Liver (tissue), 9 donors: ENCODE data around the gene FAM222A. TPM values are rescaled to one million over a fixed set of nuclear protein-coding genes. Genes with fewer than 3 reads are reported as not detected.
A peak's percentile ranks its signal among the peaks of the same experiment; 100 is the strongest.

Source experiments
- DNase-seq: peaks from one replicate; pipeline ENCODE4 v3.0.0-alpha.2; 2017; ENCODE audit warnings: low spot score
- H3K27ac ChIP-seq, 2 donors: one replicate each; pipeline ENCODE4 v1.7.0; 2013; ENCODE audit warnings: inconsistent platforms in 2 of 2, low read length in 2 of 2, control low read depth in 1 of 2, low read depth in 1 of 2, mild to moderate bottlenecking in 1 of 2
- H3K27me3 ChIP-seq, 4 donors: one replicate each; pipeline versions ENCODE4 v1.6.1 to v1.7.0; 2013; ENCODE audit warnings: low read length in 3 of 4, inconsistent platforms in 1 of 4, mild to moderate bottlenecking in 1 of 4, moderate library complexity in 1 of 4; ENCODE audit not compliant: control insufficient read depth in 4 of 4, insufficient read depth in 4 of 4
- H3K36me3 ChIP-seq, 4 donors: one replicate each; pipeline versions ENCODE4 v1.6.1 to v1.7.0; 2013; ENCODE audit warnings: low read length in 3 of 4, mild to moderate bottlenecking in 3 of 4, low read depth in 1 of 4, moderate library complexity in 1 of 4; ENCODE audit not compliant: control insufficient read depth in 4 of 4, insufficient read depth in 3 of 4
- H3K4me1 ChIP-seq, 4 donors: one replicate each; pipeline versions ENCODE4 v1.6.1 to v1.7.0; 2013; ENCODE audit warnings: low read length in 3 of 4, mild to moderate bottlenecking in 3 of 4, moderate library complexity in 1 of 4; ENCODE audit not compliant: control insufficient read depth in 4 of 4, insufficient read depth in 4 of 4
- H3K4me3 ChIP-seq, 3 donors: one replicate each; pipeline versions ENCODE4 v1.6.1 to v1.7.0; 2013; ENCODE audit warnings: low read length in 3 of 3, control low read depth in 1 of 3, low read depth in 1 of 3, mild to moderate bottlenecking in 1 of 3
- H3K9ac ChIP-seq, 2 donors: one replicate each; pipeline ENCODE4 v1.7.0; 2013; ENCODE audit warnings: low read length in 2 of 2, mild to moderate bottlenecking in 2 of 2, moderate library complexity in 2 of 2, control low read depth in 1 of 2, low read depth in 1 of 2
- H3K9me3 ChIP-seq, 4 donors: one replicate each; pipeline versions ENCODE4 v1.6.1 to v1.7.0; 2013; ENCODE audit warnings: low read length in 3 of 4; ENCODE audit not compliant: control insufficient read depth in 4 of 4
- EGR1 ChIP-seq, 2 donors: IDR thresholded peaks; 2 replicates each; pipeline ENCODE4 v1.6.1; 2016 to 2018; ENCODE audit warnings: antibody characterized with exemption in 2 of 2, low read depth in 2 of 2
- FOXA1 ChIP-seq: IDR thresholded peaks from 2 replicates; pipeline ENCODE4 v1.6.1; 2016; ENCODE audit warnings: antibody characterized with exemption
- FOXA2 ChIP-seq: IDR thresholded peaks from 2 replicates; pipeline ENCODE4 v1.6.1; 2016; ENCODE audit warnings: antibody characterized with exemption
- GABPA ChIP-seq, 2 donors: IDR thresholded peaks in 1 of 2; conservative IDR thresholded peaks in 1 of 2; 2 replicates each; pipeline ENCODE4 v1.6.1; 2016; ENCODE audit warnings: antibody characterized with exemption in 2 of 2, mild to moderate bottlenecking in 1 of 2, moderate library complexity in 1 of 2
- HNF4A ChIP-seq, 2 donors: conservative IDR thresholded peaks; 2 replicates each; pipeline ENCODE4 v1.6.1; 2016; ENCODE audit warnings: antibody characterized with exemption in 2 of 2, mild to moderate bottlenecking in 2 of 2
- HNF4G ChIP-seq: IDR thresholded peaks from 2 replicates; pipeline ENCODE4 v1.6.1; 2016; ENCODE audit warnings: antibody characterized with exemption
- JUND ChIP-seq, 2 donors: IDR thresholded peaks; 2 replicates each; pipeline ENCODE4 v1.6.1; 2016; ENCODE audit warnings: antibody characterized with exemption in 2 of 2
- NR2F2 ChIP-seq: IDR thresholded peaks from 2 replicates; pipeline ENCODE4 v1.6.1; 2016; ENCODE audit warnings: antibody characterized with exemption
- RAD21 ChIP-seq, 2 donors: IDR thresholded peaks; 2 replicates each; pipeline ENCODE4 v1.6.1; 2016; ENCODE audit warnings: antibody characterized with exemption in 2 of 2, mild to moderate bottlenecking in 2 of 2
- RXRA ChIP-seq, 2 donors: IDR thresholded peaks; 2 replicates each; pipeline ENCODE4 v1.6.1; 2017 to 2018; ENCODE audit warnings: antibody characterized with exemption in 2 of 2, mild to moderate bottlenecking in 1 of 2
- SP1 ChIP-seq: IDR thresholded peaks from 2 replicates; pipeline ENCODE4 v1.6.1; 2018; ENCODE audit warnings: antibody characterized with exemption, mild to moderate bottlenecking
- YY1 ChIP-seq: IDR thresholded peaks from 2 replicates; pipeline ENCODE4 v1.6.1; 2016; ENCODE audit warnings: antibody characterized with exemption, mild to moderate bottlenecking
- WGBS: extraction: QIAGEN DNeasy Blood & Tissue Kit; methylation state at CpG from one replicate; pipeline ENCODE4 v1.1.7; 2013; 5-methylcytosine and 5-hydroxymethylcytosine counted together
- polyA plus RNA-seq, 2 donors: library from polyadenylated mRNA; stranded (reverse) in 1 of 2; unstranded in 1 of 2; fragments of 200-250 nt in 1 of 2; fragments of >200 nt in 1 of 2; fragmentation: Nextera tagmentation in 1 of 2; extraction: Ambion mirVana in 1 of 2; gene quantifications; one replicate each; pipeline versions ENCODE4 v1.2.1 to v1.2.3, GENCODE V29; 2013 to 2015
- total RNA-seq, 2 donors: library from RNA; depleted of rRNA; stranded (reverse); fragments of >200 nt; gene quantifications; one replicate each; pipeline ENCODE4 v1.2.3, GENCODE V29; 2014
- TF ChIP-seq, protein P1 (sequence below): IDR thresholded peaks from 2 replicates; pipeline ENCODE4 v1.6.1; 2016; ENCODE audit warnings: antibody characterized with exemption
- TF ChIP-seq, protein P2 (sequence below): IDR thresholded peaks from 2 replicates; pipeline ENCODE4 v1.6.1; 2016; ENCODE audit warnings: antibody characterized with exemption
- TF ChIP-seq, protein P3 (sequence below): fragments of 150-350 bp; IDR thresholded peaks from 2 replicates; pipeline ENCODE4 v1.5.1; 2017; ENCODE audit warnings: improper control_type of control experiment, low read depth, low read length; ENCODE audit not compliant: missing input control
- TF ChIP-seq, protein P4 (sequence below): IDR thresholded peaks from 2 replicates; pipeline ENCODE4 v1.6.1; 2016; ENCODE audit warnings: antibody characterized with exemption, mild to moderate bottlenecking
- TF ChIP-seq, protein P5 (sequence below): IDR thresholded peaks from 2 replicates; pipeline ENCODE4 v1.6.1; 2016; ENCODE audit warnings: antibody characterized with exemption
- donor health status: healthy.
- donor health status: healthy.
- donor health status: healthy.
- donor health status: healthy.
- donor health status: healthy.

The FAM222A gene
- total and polyA plus RNA-seq, 4 donors = 0.97 to 2.2 (median 1.9) TPM

DNA sequence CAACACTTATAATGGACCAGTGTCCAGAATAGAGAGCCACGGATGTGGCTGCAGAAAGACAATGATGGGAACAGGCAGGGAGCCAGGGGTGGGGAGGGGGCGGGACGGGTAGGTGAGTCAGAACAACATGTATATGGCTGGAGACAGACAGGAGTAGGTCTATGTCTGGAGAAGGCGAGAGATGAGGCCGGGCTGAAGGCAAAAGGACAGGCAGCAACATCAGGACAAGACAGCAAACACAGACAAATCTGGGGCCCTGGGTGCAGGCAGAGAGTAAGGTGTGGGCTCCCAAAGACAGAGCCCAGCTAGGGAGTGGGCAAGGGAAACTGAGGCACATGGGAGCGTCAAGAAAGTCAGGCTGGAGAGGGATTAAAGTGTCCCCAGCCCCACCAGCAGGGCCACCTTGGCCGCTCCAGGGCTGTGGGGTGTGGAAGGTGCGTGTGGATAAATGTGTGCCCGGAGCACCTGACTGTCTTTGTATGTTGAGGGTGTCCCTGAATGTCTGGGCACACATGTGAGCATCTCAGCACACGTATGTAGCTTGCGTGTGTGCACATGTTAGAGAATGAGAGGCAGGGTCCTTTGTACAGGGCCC lies 44.1 kb downstream of the FAM222A start:
- 95% methylated on average over 11 of the region's 11 CpGs for WGBS
- Histone ChIP-seq H3K27me3 (no peaks in the 10 kb centered on the region), H3K4me1 (peaks cover 9 to 21% (median 17%) of the 10 kb centered on the region in 4 donors), H3K9me3 (no peaks in the 10 kb centered on the region), H3K4me3 (no peak overlapping the region), H3K9ac (no peak overlapping the region), H3K36me3 (no peaks in the 10 kb centered on the region), H3K27ac (no peak overlapping the region)
- no peak for TF ChIP-seq NR2F2
- peak; percentile 9 for DNase-seq

DNA sequence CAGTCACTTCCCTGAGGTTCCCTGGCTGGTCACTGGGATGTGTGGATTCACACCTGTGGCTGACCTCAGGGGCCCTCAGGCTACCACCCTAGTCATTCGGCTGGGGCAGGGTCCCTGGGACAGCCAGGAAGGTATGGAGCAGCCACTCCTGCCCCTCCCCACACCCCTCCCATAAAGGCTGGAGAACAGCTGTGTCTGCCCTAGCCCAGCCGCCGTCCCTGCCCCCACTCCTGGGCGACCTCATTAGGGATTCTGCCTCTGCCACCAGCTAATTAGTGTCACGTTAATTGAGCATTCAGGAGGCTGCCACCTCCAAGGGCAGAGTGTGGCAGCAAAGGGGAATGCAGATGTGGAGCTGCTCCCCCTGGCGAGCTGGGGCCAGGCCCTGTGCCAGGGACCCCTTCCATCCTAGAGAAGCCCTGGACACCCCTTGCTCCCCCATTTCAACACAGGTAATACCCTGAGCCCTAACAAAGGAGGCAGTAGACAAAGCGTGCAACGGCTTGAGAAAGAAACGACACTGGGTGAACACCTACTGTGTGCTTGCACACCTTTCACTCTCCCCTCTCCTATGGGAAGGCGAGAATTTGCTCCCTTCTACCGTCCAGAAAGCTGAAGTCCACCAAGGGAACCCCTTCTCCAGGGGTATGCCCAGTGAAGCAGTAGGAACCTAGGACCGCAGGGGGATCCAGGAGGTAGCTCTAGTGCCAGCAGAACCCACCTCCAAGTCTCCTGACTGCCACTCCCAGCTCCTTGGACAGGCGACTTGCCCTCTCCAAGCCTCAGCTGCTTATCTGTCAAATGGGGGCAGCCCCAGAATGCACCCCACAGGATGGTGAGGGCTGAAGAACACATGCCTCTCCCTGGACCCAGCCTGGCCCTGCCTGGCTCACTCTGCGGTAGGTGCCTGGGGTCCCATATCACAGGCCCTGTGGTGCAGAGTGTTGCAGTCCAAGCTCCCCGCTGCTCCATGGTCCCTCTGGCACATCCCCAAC lies 45.1 kb downstream of the FAM222A start:
- TF ChIP-seq RXRA (IDR thresholded peaks at IDR 0.05) = no peak
- TF ChIP-seq EGR1 (IDR thresholded peaks at IDR 0.05; ENCODE audit: low read depth in 2 of 2) = no peak
- TF ChIP-seq SP1 = no peak
- Histone ChIP-seq H3K4me1 (peaks cover 9 to 21% (median 17%) of the 10 kb centered on the region in 4 donors), H3K27ac (no peak overlapping the region), H3K36me3 (no peaks in the 10 kb centered on the region), H3K4me3 (no peak overlapping the region), H3K9me3 (no peaks in the 10 kb centered on the region), H3K9ac (no peak overlapping the region), H3K27me3 (no peaks in the 10 kb centered on the region)
- peak; percentile 29 for DNase-seq
- WGBS = 89% methylated on average over 15 of the region's 15 CpGs

DNA sequence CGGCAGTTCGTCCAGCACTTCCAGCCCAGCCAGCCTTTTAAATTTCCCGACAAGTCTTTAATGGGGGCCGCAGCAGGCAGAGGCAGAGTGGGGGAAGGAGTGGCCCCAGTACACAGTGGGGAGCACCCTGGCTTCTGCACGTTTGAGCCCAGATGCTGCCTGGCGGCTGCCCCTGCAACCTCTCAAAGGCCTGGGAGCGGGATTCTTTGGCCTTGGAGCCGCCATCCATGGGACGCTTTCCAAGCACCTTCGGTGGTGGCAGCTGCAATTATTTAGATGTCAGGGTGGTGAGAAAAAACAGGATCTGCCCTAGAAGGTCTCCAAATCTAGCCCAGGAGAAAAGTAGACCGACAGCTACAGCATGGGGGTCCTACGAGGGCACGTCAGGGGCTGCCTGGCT lies 46.0 kb downstream of the FAM222A start:
- H3K27ac ChIP-seq = no peak overlapping the region
- DNase-seq = peak; percentile 27
- peaks cover 9 to 21% (median 17%) of the 10 kb centered on the region in 4 donors for H3K4me1 ChIP-seq
- no peak overlapping the region for H3K4me3 ChIP-seq
- no peaks in the 10 kb centered on the region for H3K9me3 ChIP-seq
- TF ChIP-seq, protein P1, sequence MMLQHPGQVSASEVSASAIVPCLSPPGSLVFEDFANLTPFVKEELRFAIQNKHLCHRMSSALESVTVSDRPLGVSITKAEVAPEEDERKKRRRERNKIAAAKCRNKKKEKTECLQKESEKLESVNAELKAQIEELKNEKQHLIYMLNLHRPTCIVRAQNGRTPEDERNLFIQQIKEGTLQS = no peak
- TF ChIP-seq, protein P2, sequence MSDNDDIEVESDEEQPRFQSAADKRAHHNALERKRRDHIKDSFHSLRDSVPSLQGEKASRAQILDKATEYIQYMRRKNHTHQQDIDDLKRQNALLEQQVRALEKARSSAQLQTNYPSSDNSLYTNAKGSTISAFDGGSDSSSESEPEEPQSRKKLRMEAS = no peak
- TF ChIP-seq JUND (IDR thresholded peaks at IDR 0.05) (no peak), SP1 (no peak), HNF4G (no peak), NR2F2 (no peak), EGR1 (IDR thresholded peaks at IDR 0.05; ENCODE audit: low read depth in 2 of 2) (no peak), RXRA (IDR thresholded peaks at IDR 0.05) (no peak), FOXA2 (no peak), RAD21 (IDR thresholded peaks at IDR 0.05) (no peak), YY1 (no peak), HNF4A (conservative IDR thresholded peaks at IDR 0.05) (no peak), GABPA (IDR thresholded peaks at IDR 0.05 in 1 of 2, conservative IDR thresholded peaks at IDR 0.05 in 1 of 2) (no peak), FOXA1 (no peak)
- TF ChIP-seq, protein P3, sequence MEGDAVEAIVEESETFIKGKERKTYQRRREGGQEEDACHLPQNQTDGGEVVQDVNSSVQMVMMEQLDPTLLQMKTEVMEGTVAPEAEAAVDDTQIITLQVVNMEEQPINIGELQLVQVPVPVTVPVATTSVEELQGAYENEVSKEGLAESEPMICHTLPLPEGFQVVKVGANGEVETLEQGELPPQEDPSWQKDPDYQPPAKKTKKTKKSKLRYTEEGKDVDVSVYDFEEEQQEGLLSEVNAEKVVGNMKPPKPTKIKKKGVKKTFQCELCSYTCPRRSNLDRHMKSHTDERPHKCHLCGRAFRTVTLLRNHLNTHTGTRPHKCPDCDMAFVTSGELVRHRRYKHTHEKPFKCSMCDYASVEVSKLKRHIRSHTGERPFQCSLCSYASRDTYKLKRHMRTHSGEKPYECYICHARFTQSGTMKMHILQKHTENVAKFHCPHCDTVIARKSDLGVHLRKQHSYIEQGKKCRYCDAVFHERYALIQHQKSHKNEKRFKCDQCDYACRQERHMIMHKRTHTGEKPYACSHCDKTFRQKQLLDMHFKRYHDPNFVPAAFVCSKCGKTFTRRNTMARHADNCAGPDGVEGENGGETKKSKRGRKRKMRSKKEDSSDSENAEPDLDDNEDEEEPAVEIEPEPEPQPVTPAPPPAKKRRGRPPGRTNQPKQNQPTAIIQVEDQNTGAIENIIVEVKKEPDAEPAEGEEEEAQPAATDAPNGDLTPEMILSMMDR = no peak
- TF ChIP-seq, protein P4, sequence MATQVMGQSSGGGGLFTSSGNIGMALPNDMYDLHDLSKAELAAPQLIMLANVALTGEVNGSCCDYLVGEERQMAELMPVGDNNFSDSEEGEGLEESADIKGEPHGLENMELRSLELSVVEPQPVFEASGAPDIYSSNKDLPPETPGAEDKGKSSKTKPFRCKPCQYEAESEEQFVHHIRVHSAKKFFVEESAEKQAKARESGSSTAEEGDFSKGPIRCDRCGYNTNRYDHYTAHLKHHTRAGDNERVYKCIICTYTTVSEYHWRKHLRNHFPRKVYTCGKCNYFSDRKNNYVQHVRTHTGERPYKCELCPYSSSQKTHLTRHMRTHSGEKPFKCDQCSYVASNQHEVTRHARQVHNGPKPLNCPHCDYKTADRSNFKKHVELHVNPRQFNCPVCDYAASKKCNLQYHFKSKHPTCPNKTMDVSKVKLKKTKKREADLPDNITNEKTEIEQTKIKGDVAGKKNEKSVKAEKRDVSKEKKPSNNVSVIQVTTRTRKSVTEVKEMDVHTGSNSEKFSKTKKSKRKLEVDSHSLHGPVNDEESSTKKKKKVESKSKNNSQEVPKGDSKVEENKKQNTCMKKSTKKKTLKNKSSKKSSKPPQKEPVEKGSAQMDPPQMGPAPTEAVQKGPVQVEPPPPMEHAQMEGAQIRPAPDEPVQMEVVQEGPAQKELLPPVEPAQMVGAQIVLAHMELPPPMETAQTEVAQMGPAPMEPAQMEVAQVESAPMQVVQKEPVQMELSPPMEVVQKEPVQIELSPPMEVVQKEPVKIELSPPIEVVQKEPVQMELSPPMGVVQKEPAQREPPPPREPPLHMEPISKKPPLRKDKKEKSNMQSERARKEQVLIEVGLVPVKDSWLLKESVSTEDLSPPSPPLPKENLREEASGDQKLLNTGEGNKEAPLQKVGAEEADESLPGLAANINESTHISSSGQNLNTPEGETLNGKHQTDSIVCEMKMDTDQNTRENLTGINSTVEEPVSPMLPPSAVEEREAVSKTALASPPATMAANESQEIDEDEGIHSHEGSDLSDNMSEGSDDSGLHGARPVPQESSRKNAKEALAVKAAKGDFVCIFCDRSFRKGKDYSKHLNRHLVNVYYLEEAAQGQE = no peak
- TF ChIP-seq, protein P5, sequence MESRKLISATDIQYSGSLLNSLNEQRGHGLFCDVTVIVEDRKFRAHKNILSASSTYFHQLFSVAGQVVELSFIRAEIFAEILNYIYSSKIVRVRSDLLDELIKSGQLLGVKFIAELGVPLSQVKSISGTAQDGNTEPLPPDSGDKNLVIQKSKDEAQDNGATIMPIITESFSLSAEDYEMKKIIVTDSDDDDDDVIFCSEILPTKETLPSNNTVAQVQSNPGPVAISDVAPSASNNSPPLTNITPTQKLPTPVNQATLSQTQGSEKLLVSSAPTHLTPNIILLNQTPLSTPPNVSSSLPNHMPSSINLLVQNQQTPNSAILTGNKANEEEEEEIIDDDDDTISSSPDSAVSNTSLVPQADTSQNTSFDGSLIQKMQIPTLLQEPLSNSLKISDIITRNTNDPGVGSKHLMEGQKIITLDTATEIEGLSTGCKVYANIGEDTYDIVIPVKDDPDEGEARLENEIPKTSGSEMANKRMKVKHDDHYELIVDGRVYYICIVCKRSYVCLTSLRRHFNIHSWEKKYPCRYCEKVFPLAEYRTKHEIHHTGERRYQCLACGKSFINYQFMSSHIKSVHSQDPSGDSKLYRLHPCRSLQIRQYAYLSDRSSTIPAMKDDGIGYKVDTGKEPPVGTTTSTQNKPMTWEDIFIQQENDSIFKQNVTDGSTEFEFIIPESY = no peak
- WGBS = 84% methylated on average over 13 of the region's 13 CpGs
- no peak overlapping the region for H3K9ac ChIP-seq
- H3K27me3 ChIP-seq = no peaks in the 10 kb centered on the region
- H3K36me3 ChIP-seq = no peaks in the 10 kb centered on the region
